NK-92 (cell line): Measurements from ENCODE around the gene CT45A2.
"Not testable (repeated sequence)": the region's sequence is repeated elsewhere in the genome, so short reads cannot be mapped to it uniquely, and the experiment has no call there.

Source experiments
- DNase-seq: peaks from one replicate; lab custom pipeline; 2025; ENCODE audit not compliant: unreplicated experiment; lab: John Stamatoyannopoulos, UW

The CT45A2 gene

GRCh38 chrX:135819912-135820311 is at the start of gene CT45A2:
TSS of gene CT45A2 (minus strand) at chrX:135820012. CDS start at chrX:135816265, 3,747 bp downstream.
- DNase-seq, result not testable (repeated sequence)

- not testable (repeated sequence) for DNase-seq
These were observed 34.6 kb upstream of the CT45A2 start, which contains the start of gene CT45A8 for GRCh38 chrX:135854438-135854837. TSS of gene CT45A8 (minus strand) at chrX:135854538. CDS start at chrX:135850783, 3,755 bp downstream.

GRCh38 chrX:135837180-135837579 is 17.4 kb upstream of the CT45A2 start, which contains the start of gene CT45A7:
TSS of gene CT45A7 (minus strand) at chrX:135837280. CDS start at chrX:135833533, 3,747 bp downstream.
- not testable (repeated sequence) for DNase-seq

GRCh38 chrX:135802687-135803086 is 17.1 kb downstream of the CT45A2 start, which contains the start of gene CT45A6:
TSS of gene CT45A6 (minus strand) at chrX:135802787. CDS start at chrX:135798993, 3,794 bp downstream.
- not testable (repeated sequence) for DNase-seq

- not testable (repeated sequence) for DNase-seq
These were observed 34.4 kb downstream of the CT45A2 start, which contains the start of gene CT45A5 for GRCh38 chrX:135785403-135785802. TSS of gene CT45A5 (minus strand) at chrX:135785503. CDS start at chrX:135781729, 3,774 bp downstream.

- not testable (repeated sequence) for DNase-seq
These were observed 51.7 kb downstream of the CT45A2 start, which contains the start of gene CT45A3 for GRCh38 chrX:135768091-135768490. TSS of gene CT45A3 (minus strand) at chrX:135768191. CDS start at chrX:135764444, 3,747 bp downstream.
